Measurements from ENCODE around the gene STK17A.
A peak's percentile ranks its signal among the peaks of the same experiment; 100 is the strongest.

The STK17A gene

GRCh38 chr7:43546231-43546630 lies 36.7 kb upstream of the STK17A start:
- Histone ChIP-seq H3K9ac (no peak overlapping the region), H3K9me3 (peaks cover 17% of the 10 kb centered on the region; the same call in 1 of the 2 replicates), H3K36me3 (peaks cover 22% of the 10 kb centered on the region), H3K27ac (no peak overlapping the region), H3K4me2 (no peak overlapping the region), H3K4me1 (no peaks in the 10 kb centered on the region), H4K20me1 (no peaks in the 10 kb centered on the region), H3K27me3 (no peaks in the 10 kb centered on the region), H3K4me3 (no peak overlapping the region)
- no peak for TF ChIP-seq Cebpa-rat (IDR thresholded peaks at IDR 0.05)

GRCh38 chr7:43550427-43550826 lies 32.5 kb upstream of the STK17A start:
- no peak for TF ChIP-seq Cebpa-rat (IDR thresholded peaks at IDR 0.05)
- Histone ChIP-seq H3K4me2 (no peak overlapping the region), H3K36me3 (peaks cover 40% of the 10 kb centered on the region), H3K4me3 (no peak overlapping the region), H3K27ac (no peak overlapping the region), H4K20me1 (no peaks in the 10 kb centered on the region), H3K9ac (no peak overlapping the region), H3K4me1 (no peaks in the 10 kb centered on the region), H3K9me3 (peaks cover 17% of the 10 kb centered on the region; the same call in 1 of the 2 replicates), H3K27me3 (no peaks in the 10 kb centered on the region)

GRCh38 chr7:43552122-43552521 lies 30.8 kb upstream of the STK17A start:
- Histone ChIP-seq H3K4me3 (no peak overlapping the region), H3K4me2 (no peak overlapping the region), H4K20me1 (no peaks in the 10 kb centered on the region), H3K36me3 (peaks cover 32% of the 10 kb centered on the region), H3K4me1 (no peaks in the 10 kb centered on the region), H3K9ac (no peak overlapping the region), H3K27me3 (no peaks in the 10 kb centered on the region), H3K27ac (no peak overlapping the region), H3K9me3 (peaks cover 3% of the 10 kb centered on the region; the same call in 1 of the 2 replicates)
- no peak for TF ChIP-seq Cebpa-rat (IDR thresholded peaks at IDR 0.05)

- Histone ChIP-seq H3K9ac (no peak overlapping the region), H3K27me3 (no peaks in the 10 kb centered on the region), H3K4me1 (no peaks in the 10 kb centered on the region), H3K9me3 (no peaks in the 10 kb centered on the region), H3K27ac (no peak overlapping the region), H3K4me3 (no peak overlapping the region), H4K20me1 (no peaks in the 10 kb centered on the region), H3K36me3 (peaks cover 26% of the 10 kb centered on the region), H3K4me2 (no peak overlapping the region)
- TF ChIP-seq Cebpa-rat (IDR thresholded peaks at IDR 0.05), result 0 out of 2 replicates have a peak, but pooled peaks have one; percentile 37
Observed at GRCh38 chr7:43553999-43554398, 28.9 kb upstream of the STK17A start.

GRCh38 chr7:43554423-43554822 lies 28.5 kb upstream of the STK17A start:
- Histone ChIP-seq H3K36me3 (peaks cover 26% of the 10 kb centered on the region), H3K27ac (no peak overlapping the region), H3K27me3 (no peaks in the 10 kb centered on the region), H3K4me3 (no peak overlapping the region), H3K9ac (no peak overlapping the region), H3K9me3 (no peaks in the 10 kb centered on the region), H3K4me1 (no peaks in the 10 kb centered on the region), H3K4me2 (no peak overlapping the region), H4K20me1 (no peaks in the 10 kb centered on the region)
- no peak for TF ChIP-seq Cebpa-rat (IDR thresholded peaks at IDR 0.05)

- Histone ChIP-seq H3K4me3 (no peak overlapping the region), H3K4me2 (no peak overlapping the region)
Observed at GRCh38 chr7:43557831-43558495, 24.9 kb upstream of the STK17A start.

GRCh38 chr7:43559171-43559945 lies 23.6 kb upstream of the STK17A start:
- H3K27ac ChIP-seq, result no peak overlapping the region
- TF ChIP-seq Cebpa-rat (IDR thresholded peaks at IDR 0.05), result no peak
- peaks cover 5% of the 10 kb centered on the region for H3K36me3 ChIP-seq
- H4K20me1 ChIP-seq, result no peaks in the 10 kb centered on the region
- H3K4me3 ChIP-seq, result no peak overlapping the region
- H3K27me3 ChIP-seq, result no peaks in the 10 kb centered on the region
- H3K4me1 ChIP-seq, result no peaks in the 10 kb centered on the region
- H3K9ac ChIP-seq, result no peak overlapping the region
- no peak overlapping the region for H3K4me2 ChIP-seq
- no peaks in the 10 kb centered on the region for H3K9me3 ChIP-seq

More at GRCh38 chr7:43557831-43558495, 24.9 kb upstream of the STK17A start:
- Histone ChIP-seq H3K27ac (no peak overlapping the region), H4K20me1 (no peaks in the 10 kb centered on the region), H3K9me3 (no peaks in the 10 kb centered on the region), H3K36me3 (peaks cover 8% of the 10 kb centered on the region), H3K4me1 (no peaks in the 10 kb centered on the region), H3K9ac (no peak overlapping the region), H3K27me3 (no peaks in the 10 kb centered on the region)
- no peak for TF ChIP-seq Cebpa-rat (IDR thresholded peaks at IDR 0.05)

GRCh38 chr7:43559946-43560335 lies 23.0 kb upstream of the STK17A start:
- no peak overlapping the region for H3K27ac ChIP-seq
- TF ChIP-seq Cebpa-rat (IDR thresholded peaks at IDR 0.05), result no peak
- no peaks in the 10 kb centered on the region; the same call in 1 of the 2 replicates for H3K36me3 ChIP-seq
- no peak overlapping the region for H3K9ac ChIP-seq
- H3K4me1 ChIP-seq, result no peaks in the 10 kb centered on the region
- H3K4me2 ChIP-seq, result no peak overlapping the region
- H3K27me3 ChIP-seq, result no peaks in the 10 kb centered on the region
- no peak overlapping the region for H3K4me3 ChIP-seq
- no peaks in the 10 kb centered on the region for H3K9me3 ChIP-seq
- no peaks in the 10 kb centered on the region for H4K20me1 ChIP-seq

- Histone ChIP-seq H3K27me3 (no peaks in the 10 kb centered on the region), H3K4me1 (no peaks in the 10 kb centered on the region), H3K4me3 (no peak overlapping the region), H4K20me1 (no peaks in the 10 kb centered on the region), H3K36me3 (no peaks in the 10 kb centered on the region; the same call in 1 of the 2 replicates), H3K27ac (no peak overlapping the region), H3K9me3 (no peaks in the 10 kb centered on the region), H3K9ac (no peak overlapping the region), H3K4me2 (no peak overlapping the region)
- no peak for TF ChIP-seq Cebpa-rat (IDR thresholded peaks at IDR 0.05)
Observed at GRCh38 chr7:43560742-43561330, 22.1 kb upstream of the STK17A start.

GRCh38 chr7:43562383-43562782 lies 20.5 kb upstream of the STK17A start:
- Histone ChIP-seq H3K27me3 (no peaks in the 10 kb centered on the region), H3K9ac (no peak overlapping the region), H4K20me1 (no peaks in the 10 kb centered on the region), H3K27ac (no peak overlapping the region), H3K9me3 (no peaks in the 10 kb centered on the region), H3K4me2 (no peak overlapping the region), H3K4me1 (no peaks in the 10 kb centered on the region), H3K36me3 (no peaks in the 10 kb centered on the region), H3K4me3 (no peak overlapping the region)
- no peak for TF ChIP-seq Cebpa-rat (IDR thresholded peaks at IDR 0.05)
